Measurements from ENCODE around the gene CCDC83. TPM values are rescaled to one million over a fixed set of nuclear protein-coding genes. Genes with fewer than 3 reads are reported as not detected.
A peak's percentile ranks its signal among the peaks of the same experiment; 100 is the strongest.

Gene CCDC83
- total RNA-seq, 4 donors from 2014 or later: not detected

- Histone ChIP-seq H3K27ac (peak overlapping the region; percentile 46 to 82 (median 58)), H3K4me1 (peaks cover 0 to 37% (median 22%) of the 10 kb centered on the region in 4 donors), H3K27me3 (no peaks in the 10 kb centered on the region), H3K9me3 (peaks cover 0 to 3% (median 0%) of the 10 kb centered on the region in 4 donors), H3K36me3 (no peaks in the 10 kb centered on the region), H3K4me3 (no peak overlapping the region)
- peak in 1 of 2 donors; percentile 83 for DNase-seq (ENCODE audit: low spot score in 2 of 2)
- TF ChIP-seq POLR2A (IDR thresholded peaks at IDR 0.05) (no peak), CTCF (IDR thresholded peaks at IDR 0.05) (no peak), EP300 (IDR thresholded peaks at IDR 0.05) (peak; percentile 57 to 76)
- 0 to 5% methylated on average over 5 of the region's 5 CpGs for WGBS, 2 donors
These were observed 92.5 kb downstream of the CCDC83 start for GRCh38 chr11:85947431-85948272.

GRCh38 chr11:85948884-85949283 lies 93.7 kb downstream of the CCDC83 start:
- 80 to 90% methylated on average over 2 of the region's 2 CpGs for WGBS, 2 donors
- H3K27ac ChIP-seq: peak overlapping the region in 1 of 4 donors; percentile 82

GRCh38 chr11:85949798-85950197 lies 94.6 kb downstream of the CCDC83 start:
- H3K9me3 ChIP-seq: peaks cover 0 to 3% (median 0%) of the 10 kb centered on the region in 4 donors
- TF ChIP-seq POLR2A (IDR thresholded peaks at IDR 0.05) (no peak), EP300 (IDR thresholded peaks at IDR 0.05) (no peak), CTCF (IDR thresholded peaks at IDR 0.05) (no peak)
- no peaks in the 10 kb centered on the region for H3K27me3 ChIP-seq
- no peak overlapping the region for H3K4me3 ChIP-seq
- H3K36me3 ChIP-seq: peaks cover 0 to 10% (median 0%) of the 10 kb centered on the region in 3 donors
- peaks cover 0 to 47% (median 25%) of the 10 kb centered on the region in 4 donors for H3K4me1 ChIP-seq
- WGBS, 2 donors: 68 to 77% methylated on average over 1 of the region's 1 CpG
- no peak for DNase-seq (ENCODE audit: low spot score in 2 of 2)
- H3K27ac ChIP-seq: no peak overlapping the region

More at GRCh38 chr11:85948884-85949283, 93.7 kb downstream of the CCDC83 start:
- no peaks in the 10 kb centered on the region for H3K27me3 ChIP-seq
- peaks cover 0 to 40% (median 25%) of the 10 kb centered on the region in 4 donors for H3K4me1 ChIP-seq
- no peak overlapping the region for H3K4me3 ChIP-seq
- H3K36me3 ChIP-seq: peaks cover 0 to 8% (median 0%) of the 10 kb centered on the region in 3 donors
- DNase-seq (ENCODE audit: low spot score in 2 of 2): no peak
- no peak for TF ChIP-seq POLR2A (IDR thresholded peaks at IDR 0.05)
- no peak for TF ChIP-seq EP300 (IDR thresholded peaks at IDR 0.05)
- TF ChIP-seq CTCF (IDR thresholded peaks at IDR 0.05): no peak
- peaks cover 0 to 3% (median 0%) of the 10 kb centered on the region in 4 donors for H3K9me3 ChIP-seq

GRCh38 chr11:85950317-85951048 lies 95.3 kb downstream of the CCDC83 start:
- peaks cover 0 to 10% (median 0%) of the 10 kb centered on the region in 3 donors for H3K36me3 ChIP-seq
- H3K27me3 ChIP-seq: no peaks in the 10 kb centered on the region
- 94 to 96% methylated on average over 8 of the region's 8 CpGs for WGBS, 2 donors
- H3K27ac ChIP-seq: no peak overlapping the region
- TF ChIP-seq EP300 (IDR thresholded peaks at IDR 0.05) (no peak), POLR2A (IDR thresholded peaks at IDR 0.05) (no peak), CTCF (IDR thresholded peaks at IDR 0.05) (no peak)
- H3K9me3 ChIP-seq: peaks cover 0 to 3% (median 0%) of the 10 kb centered on the region in 4 donors
- no peak for DNase-seq (ENCODE audit: low spot score in 2 of 2)
- H3K4me3 ChIP-seq: no peak overlapping the region
- H3K4me1 ChIP-seq: peaks cover 0 to 54% (median 26%) of the 10 kb centered on the region in 4 donors
